GM21723 (cell line): ENCODE measurements around the gene FIGNL1.

ENCODE experiments used
- ATAC-seq: cut with Tn5 transposase; IDR thresholded peaks from one replicate; pipeline ENCODE4 v1.9.1; 2021; ENCODE audit warnings: mild to moderate bottlenecking, moderate library complexity; ENCODE audit not compliant: unreplicated experiment

The FIGNL1 gene

DNA sequence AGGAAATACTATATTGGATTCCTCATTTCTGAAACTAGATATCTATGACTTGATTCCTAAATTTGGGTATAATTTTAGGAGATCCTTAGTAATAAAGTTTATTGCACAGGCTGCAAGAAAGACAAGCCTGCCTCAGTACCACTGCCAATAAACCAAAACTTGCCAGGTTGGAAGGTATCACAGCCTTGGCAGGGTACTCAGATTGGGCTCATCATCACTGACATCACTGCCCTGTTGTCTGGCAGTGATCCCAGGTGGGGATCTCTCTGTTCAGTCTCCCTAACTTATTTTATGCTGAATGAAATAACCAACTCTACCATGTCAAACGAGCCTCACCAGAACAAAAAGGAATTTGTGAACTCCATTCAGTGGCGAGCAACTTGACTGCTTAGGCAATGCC, 18.8 kb downstream of the FIGNL1 start:
- ATAC-seq: no peak

- ATAC-seq: no peak
These were observed 21.2 kb downstream of the FIGNL1 start for GRCh38 chr7:50428911-50429310.

- no peak for ATAC-seq
These were observed 22.6 kb downstream of the FIGNL1 start for GRCh38 chr7:50427518-50427917.

DNA sequence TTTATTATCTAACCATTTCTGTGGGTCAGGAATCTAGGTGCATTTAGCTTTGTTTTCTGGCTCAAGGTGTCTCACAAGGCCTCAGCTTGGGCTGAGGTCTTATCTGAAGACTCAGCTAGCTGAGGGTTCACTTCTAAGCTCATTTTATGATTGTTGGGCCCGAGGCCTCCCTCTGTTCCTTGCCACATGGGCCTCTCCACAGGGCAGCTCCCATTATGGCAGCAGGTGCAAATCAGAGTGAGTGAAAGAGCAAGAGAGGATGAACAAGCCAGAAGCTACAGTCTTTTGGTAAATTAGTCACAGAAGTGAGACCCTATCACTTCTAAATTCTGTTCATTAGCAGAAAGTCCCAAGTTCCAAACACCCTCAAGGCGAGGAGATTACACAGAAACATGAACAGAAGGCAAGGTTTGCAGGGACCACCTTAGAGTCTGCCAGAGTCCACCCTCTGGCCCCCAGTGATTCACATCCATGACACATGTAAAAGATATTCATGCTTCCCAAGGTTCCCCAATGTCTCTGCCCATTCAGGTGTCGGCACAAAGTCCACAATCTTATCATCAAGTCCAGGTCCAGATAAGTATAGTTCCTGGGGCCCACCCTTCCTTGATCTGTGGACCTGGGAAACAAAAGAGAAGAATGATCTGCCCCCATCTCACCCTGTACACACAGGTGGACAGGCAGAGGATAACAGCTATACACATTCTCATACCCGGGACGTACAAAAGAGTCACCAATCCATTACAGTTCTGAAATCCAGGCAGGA, 23.7 kb downstream of the FIGNL1 start:
- no peak for ATAC-seq

DNA sequence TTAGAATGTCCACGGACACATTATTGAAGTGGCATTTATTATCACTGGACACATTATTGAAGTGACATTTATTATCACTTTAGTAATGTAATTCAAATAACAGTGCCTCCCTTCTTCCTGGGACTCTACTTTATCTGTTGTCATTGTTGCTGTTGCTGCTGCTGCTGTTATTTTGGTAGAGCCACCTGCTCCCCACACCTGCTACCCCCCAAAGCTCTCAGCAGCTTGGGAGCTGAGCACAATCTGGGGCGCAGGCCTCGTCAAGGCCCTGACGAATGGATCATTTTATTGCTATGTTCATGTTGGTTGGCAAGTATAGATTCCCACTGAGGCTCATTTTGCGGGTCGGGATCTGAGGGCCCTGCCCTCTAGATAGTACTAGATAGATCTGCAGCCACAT, 24.8 kb downstream of the FIGNL1 start:
- no peak for ATAC-seq

- no peak for ATAC-seq
These were observed 26.3 kb downstream of the FIGNL1 start for GRCh38 chr7:50423860-50424259.

GRCh38 chr7:50422858-50423257, 27.3 kb downstream of the FIGNL1 start:
- no peak for ATAC-seq

DNA sequence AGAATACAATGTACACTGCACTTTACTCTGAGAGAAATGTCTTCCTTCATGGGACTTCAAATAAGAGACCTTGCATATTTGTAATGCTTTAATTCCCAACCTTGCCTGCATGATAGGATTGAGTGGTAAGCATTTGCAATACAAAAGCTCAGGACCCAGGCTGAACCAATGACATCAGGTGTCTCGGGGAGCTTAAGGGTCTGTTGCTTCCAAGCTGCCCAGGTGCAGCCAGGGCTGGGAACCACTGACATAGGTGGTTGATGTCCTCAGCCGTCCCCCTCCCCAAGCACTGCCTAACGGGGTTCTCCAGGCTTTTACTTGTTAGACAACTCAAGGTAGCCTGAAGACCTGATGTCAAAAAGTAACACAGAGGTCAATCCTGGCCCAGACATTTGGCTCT, 29.1 kb downstream of the FIGNL1 start:
- ATAC-seq: no peak

DNA sequence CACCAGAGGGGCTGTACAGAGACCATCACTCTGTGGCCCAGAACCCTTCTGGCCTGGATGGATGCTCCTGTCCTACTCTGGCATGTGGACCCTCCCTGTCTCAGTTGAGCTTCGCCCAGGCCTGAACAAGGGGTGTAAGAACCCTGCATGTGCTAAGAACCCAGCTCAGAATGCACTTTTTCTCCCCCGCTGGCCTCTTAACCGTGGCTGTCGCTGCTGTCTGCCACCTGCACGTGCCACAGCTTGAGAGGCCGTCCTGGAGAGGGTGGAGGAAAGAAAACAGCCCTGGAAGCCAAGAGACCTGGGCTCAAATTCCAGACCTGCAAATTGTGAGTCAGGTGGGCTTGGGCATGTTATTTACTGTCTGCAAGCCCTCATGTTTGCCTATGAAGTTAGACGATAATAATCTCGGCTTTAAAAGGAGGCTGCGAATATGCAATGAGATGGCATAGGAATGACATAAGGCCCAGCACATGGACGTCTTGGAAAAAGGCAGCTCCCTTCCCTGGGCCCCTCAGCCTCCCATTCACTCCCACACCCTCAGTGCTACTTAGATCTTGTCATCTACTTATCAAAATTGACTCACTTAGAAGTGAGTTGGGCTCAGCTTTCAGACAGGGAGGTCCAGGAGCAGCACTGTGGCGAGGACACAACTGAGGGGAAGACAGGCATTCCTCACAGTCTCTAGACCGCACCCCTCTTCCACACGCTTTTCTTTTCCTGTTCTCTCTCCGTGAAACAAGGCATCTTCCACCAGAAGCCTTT, 31.4 kb downstream of the FIGNL1 start:
- ATAC-seq: no peak

DNA sequence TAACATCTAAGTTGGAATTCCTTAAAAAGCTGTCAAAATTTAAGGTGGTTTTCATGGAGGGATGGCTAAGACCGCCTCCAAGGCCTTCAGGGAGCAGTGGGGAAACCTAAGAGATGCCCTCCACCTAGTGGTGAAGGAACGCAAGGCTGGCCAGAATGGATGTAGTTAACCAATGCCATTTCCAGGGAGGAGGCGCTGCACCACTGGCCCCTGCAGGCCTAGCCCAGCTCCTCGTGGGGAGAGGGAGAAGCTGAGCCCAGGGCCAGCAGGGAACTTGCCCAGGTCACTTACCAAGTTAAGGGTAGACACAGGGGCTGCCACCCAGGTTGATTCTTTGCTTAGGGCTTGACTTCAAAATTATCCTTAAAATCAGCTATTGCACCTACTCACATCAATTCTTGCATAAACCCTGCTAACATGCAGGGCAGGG, 32.0 kb downstream of the FIGNL1 start:
- ATAC-seq: peak; percentile 87

GRCh38 chr7:50416527-50417182, 33.5 kb downstream of the FIGNL1 start:
- ATAC-seq: peak; percentile 80

- ATAC-seq: no peak
These were observed 34.2 kb downstream of the FIGNL1 start for GRCh38 chr7:50415844-50416364.

DNA sequence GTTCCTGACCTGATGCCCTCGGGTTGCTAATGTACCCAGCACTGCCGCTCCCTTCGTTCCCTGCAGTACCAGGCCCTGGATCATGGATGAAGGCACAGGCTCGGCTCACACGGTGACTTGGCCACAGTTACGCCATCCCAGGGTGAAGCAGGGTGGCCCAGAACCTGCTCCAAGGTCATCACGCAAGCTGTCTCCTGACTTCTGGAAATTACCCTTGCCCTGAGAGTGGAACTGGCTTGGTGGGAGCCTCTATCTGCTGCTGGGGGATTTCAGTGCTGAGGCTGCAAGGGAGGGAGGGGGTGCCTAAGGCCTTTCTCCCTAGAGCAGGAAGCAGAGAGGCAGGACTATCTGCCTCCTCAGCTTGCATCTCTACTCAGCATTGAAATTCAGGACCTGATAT, 36.6 kb downstream of the FIGNL1 start:
- ATAC-seq: no peak

DNA sequence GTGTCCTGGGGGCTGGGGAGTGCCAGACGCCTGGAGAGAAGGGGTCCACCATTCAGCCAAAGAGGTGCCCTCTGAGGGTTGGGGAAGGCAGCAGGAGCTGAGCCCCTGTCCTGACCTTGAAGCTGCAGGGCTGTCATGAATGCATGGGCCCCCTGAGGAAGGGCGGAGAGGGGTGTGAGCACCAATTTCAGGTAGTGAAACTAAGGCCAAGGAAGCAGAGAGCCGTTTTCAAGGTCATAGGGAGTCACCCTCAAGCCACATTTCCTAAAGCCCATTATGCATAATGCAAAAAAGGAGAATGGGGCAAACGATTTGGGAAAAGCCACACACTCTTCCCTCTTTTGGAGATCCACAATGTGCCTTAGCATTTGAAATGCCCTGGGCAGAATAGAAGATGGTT, 37.2 kb downstream of the FIGNL1 start:
- ATAC-seq: no peak

DNA sequence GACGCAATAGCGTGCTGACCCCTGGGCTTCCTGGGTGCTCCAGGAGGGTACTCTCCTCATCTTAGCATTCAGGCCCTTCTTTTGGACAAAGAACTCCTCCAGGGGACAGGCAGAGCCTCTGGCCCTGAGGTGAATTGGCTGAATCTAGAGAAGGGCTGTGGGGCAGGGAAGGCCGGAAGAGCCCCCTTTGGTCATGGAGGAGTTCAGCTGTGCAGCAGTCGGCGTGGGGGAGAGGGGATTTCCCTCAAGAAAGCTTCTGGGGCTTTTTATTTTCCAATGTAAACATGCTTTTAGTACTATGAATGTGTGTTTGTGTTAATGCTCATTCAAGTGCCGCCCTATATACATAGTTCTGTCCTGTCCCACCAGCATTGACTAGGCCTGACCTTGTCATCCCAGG, 38.8 kb downstream of the FIGNL1 start:
- peak; percentile 21 for ATAC-seq

GRCh38 chr7:50409856-50410745, 40.0 kb downstream of the FIGNL1 start:
- peak; percentile 67 for ATAC-seq

DNA sequence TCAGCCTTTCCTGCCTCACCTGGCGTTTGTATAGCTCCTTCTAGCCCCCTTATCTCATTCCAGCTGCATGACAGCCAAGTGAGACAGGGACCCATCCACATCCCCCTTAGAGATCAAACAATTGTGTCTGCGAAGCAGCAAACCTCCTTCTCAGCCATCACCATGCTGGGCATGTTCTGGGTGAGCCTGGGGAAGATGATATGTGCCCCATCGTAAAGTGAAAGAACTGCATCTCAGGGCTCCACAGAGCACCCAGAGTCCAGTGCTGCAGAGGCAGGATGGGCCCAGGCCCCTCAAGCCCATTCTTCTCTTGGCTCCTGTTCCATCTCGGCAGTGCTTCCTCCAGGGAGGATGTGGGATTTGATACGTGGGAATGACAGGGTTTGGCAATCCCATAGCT, 43.2 kb downstream of the FIGNL1 start:
- no peak for ATAC-seq

DNA sequence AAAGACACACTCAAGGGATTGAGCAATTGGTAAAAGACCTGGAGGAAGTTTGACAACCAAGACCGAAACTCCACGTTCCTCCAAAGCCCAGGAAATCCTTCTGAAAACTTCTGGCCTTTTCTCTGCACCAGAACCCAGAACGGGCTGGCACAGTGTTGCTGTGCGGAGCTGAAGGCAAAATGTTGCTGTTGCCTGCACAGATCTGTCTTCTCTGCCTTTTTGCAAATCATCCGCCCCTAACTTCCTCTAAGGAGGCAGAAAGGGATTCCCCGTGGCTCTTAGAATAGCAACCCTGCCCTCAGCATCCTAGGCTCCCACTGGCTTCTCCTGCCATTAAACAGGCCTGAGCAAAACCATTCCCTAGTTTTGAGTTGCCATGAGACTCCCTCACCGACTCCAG, 44.9 kb downstream of the FIGNL1 start:
- no peak for ATAC-seq

- no peak for ATAC-seq
These were observed 45.8 kb downstream of the FIGNL1 start for GRCh38 chr7:50404392-50404791.

- ATAC-seq: no peak
These were observed 50.0 kb downstream of the FIGNL1 start for GRCh38 chr7:50400114-50400513.

DNA sequence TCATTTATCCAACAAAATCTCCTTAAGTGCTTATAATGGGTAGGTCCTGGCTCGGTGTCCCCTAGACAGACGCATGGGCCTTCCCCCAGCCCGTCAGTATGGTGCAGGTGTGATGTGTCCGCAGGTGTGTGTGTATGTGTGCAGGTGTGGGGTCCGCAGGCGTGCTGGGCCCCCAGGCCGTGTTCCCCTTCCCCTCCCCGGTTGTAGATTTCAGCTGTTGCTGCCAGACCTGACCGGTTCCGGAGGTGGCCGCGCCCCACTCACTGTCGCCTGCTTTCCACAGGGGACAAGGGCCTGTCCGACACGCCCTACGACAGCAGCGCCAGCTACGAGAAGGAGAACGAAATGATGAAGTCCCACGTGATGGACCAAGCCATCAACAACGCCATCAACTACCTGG, 50.5 kb downstream of the FIGNL1 start:
- ATAC-seq: no peak
